Choroid plexus epithelial cell (primary cell): ENCODE results near the gene XIRP2.

Source experiments
- DNase-seq: peaks from one replicate; pipeline ENCODE4 v3.0.0-alpha.2; 2010; ENCODE audit warnings: low read depth
- H3K4me3 ChIP-seq: 2 replicates; pipeline ENCODE4 v1.5.1; 2011; ENCODE audit warnings: low read depth, mild to moderate bottlenecking, control low read depth, low read length, moderate library complexity
- CTCF ChIP-seq: conservative IDR thresholded peaks from 2 replicates; pipeline ENCODE4 v1.5.1; 2011; ENCODE audit warnings: low read depth, mild to moderate bottlenecking, control low read depth, inconsistent platforms, low read length, moderate library complexity

XIRP2 gene

DNA sequence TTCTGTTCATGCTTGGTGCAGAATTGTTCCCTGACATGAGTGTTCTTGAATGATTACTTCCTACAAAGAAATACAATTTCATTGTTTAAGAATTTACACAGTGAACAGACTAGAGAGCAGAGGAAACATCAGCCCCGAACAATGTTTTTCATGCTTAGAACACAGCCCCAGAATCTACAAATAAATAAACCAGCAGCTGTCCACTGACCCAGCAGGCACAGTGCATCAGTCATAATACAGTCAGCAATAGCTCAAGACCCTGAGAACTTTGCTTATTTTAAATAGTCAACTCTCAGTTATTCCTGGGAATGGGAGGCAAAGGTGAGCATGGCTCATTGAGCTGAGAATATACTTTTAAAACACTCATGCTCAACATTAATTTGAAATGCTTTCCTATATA lies 38.4 kb downstream of the XIRP2 start:
- peak; percentile 22 for DNase-seq
- TF ChIP-seq CTCF = no peak
- H3K4me3 ChIP-seq = no peak overlapping the region

DNA sequence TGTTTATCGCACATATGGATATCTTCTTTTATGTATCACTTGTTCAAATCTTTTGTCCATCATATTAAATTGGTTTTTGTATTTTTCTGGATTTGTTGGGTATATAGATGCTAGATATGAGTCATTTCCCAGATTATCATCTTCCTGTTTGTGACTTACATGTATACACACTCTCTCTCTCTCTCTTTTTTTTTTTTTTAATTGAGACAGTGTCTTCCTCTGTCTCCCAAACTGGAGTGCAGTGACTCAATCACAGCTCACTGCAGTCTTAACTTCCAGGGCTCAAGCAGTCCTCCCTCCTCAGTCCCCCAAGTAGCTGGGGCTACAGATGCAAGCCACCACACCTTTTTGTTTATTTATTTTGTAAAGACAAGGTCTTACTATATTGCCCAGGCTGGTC lies 43.8 kb downstream of the XIRP2 start:
- peak; percentile 2 for DNase-seq
- no peak overlapping the region for H3K4me3 ChIP-seq
- TF ChIP-seq CTCF = no peak

DNA sequence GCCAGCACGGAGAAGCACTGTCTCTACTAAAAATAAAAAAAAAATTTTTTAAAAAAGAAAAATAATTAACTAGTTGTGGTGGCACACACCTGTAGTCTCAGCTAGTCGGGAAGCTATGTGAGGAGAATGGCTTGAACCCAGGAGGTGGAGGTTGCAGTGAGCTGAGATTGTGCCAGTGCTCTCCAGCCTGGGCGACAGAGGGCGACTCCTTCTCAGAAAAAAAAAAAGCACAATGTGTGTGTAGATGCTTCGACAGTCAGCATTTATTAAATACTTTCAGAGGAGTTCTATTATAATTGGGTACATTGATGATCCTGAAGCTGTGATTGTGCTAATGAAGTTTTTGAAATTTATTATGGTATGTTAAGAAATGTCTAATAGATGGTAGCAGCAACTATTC lies 46.5 kb downstream of the XIRP2 start:
- no peak overlapping the region for H3K4me3 ChIP-seq
- no peak for TF ChIP-seq CTCF
- no peak for DNase-seq

DNA sequence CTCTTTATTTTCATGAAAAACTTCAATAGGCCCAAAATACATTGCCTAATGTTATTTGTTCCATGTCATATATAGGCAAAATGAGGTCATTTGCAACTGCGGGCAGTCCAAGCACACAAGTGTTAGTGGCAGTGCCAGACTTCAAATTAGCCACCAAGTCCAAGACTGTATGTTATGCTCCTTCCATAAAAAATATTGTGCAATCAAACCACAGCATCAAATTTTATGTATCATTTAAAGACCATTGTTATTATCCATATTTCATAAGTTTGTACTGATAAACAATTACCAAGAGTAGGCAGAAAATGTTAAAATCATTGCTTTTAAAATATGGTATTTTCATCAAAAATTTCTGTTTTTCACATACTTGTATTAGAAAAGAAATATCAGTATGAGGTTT lies 54.1 kb downstream of the XIRP2 start:
- no peak for TF ChIP-seq CTCF
- DNase-seq = no peak
- H3K4me3 ChIP-seq = no peak overlapping the region

DNA sequence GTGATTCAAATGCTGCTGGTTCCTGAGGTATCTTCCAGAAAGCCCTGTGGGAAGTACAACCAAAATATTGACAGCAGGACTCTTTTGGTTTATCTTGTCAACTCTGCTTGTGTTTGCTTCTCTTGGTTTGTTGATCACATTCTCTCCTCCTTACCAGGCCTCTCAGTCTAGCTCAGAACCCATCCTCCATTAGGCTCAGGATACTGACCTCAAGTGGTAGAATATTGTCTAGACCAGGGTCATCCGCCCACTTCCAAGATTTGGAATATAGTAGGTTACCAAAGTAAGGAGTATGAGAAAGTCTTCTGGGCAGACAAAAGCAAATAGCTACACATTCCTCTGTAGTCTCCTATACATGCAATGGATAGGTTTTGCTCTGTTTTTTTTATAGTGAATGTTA lies 56.6 kb downstream of the XIRP2 start:
- H3K4me3 ChIP-seq = no peak overlapping the region
- DNase-seq = no peak
- TF ChIP-seq CTCF = no peak

GRCh38 chr2:166957686-166958085 lies 69.4 kb downstream of the XIRP2 start:
- TF ChIP-seq CTCF = no peak
- no peak overlapping the region for H3K4me3 ChIP-seq
- DNase-seq = peak; percentile 12

DNA sequence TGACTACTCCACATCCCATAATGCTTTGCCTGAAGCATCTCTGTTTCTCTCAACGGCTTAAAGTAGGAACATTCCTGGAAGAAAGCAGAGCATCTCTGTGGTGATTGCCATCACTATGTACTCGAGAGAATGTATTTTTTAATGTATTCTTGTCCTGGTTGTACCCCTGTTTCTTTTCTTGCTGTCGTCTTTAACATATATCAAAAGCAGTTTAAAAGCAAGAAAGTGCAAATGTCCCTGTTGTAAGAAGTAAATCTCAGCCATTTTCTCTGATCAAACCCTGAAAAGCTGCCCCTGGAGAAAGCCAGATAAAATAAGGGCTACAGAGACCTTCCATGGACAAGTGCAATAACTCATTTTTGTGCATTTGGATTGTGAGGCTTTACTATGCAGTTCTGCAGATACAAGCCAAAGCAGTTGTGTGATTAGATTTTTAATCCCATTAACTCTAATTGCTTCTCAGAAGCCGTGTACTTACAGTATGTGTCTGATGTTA lies 70.8 kb downstream of the XIRP2 start:
- TF ChIP-seq CTCF = no peak
- no peak for DNase-seq
- H3K4me3 ChIP-seq = no peak overlapping the region
